T-helper 1 cell treated with Interleukin-12 subunit alpha and Interleukin-12 subunit beta and Interleukin-4 antibody, amounts not matched to agents 30 μg/mL and 1 μg/mL, for 36 hours (primary cell): Measurements from ENCODE around the gene EFHD2.
"Not testable (repeated sequence)": the region's sequence is repeated elsewhere in the genome, so short reads cannot be mapped to it uniquely, and the experiment has no call there.

Experiments used
- H3K27ac Mint-ChIP-seq: one replicate; pipeline ENCODE4 v1.8.0; 2021; ENCODE audit warnings: mild to moderate bottlenecking, mixed read lengths
- H3K27me3 Mint-ChIP-seq: one replicate; pipeline ENCODE4 v1.8.0; 2021; ENCODE audit warnings: low read depth, mixed read lengths
- H3K36me3 Mint-ChIP-seq: one replicate; pipeline ENCODE4 v1.8.0; 2021; ENCODE audit warnings: low read depth, mixed read lengths
- H3K4me1 Mint-ChIP-seq: one replicate; pipeline ENCODE4 v1.8.0; 2021; ENCODE audit warnings: low read depth, mixed read lengths
- H3K4me3 Mint-ChIP-seq: one replicate; pipeline ENCODE4 v1.8.0; 2021; ENCODE audit warnings: mild to moderate bottlenecking, moderate library complexity, mixed read lengths
- H3K9me3 Mint-ChIP-seq: one replicate; pipeline ENCODE4 v1.8.0; 2021; ENCODE audit warnings: mixed read lengths

The EFHD2 gene

GRCh38 chr1:15427280-15427666 lies 17.6 kb downstream of the EFHD2 start:
- Mint-ChIP-seq H3K4me1 (peaks cover 13% of the 10 kb centered on the region), H3K27me3 (no peaks in the 10 kb centered on the region), H3K36me3 (peaks cover 18% of the 10 kb centered on the region), H3K4me3 (no peak overlapping the region), H3K27ac (no peak overlapping the region), H3K9me3 (no peaks in the 10 kb centered on the region)

- H3K27me3 Mint-ChIP-seq, H3K9me3 Mint-ChIP-seq, H3K27ac Mint-ChIP-seq, H3K4me3 Mint-ChIP-seq: not testable (repeated sequence)
- Mint-ChIP-seq H3K36me3 (peaks cover 18% of the 10 kb centered on the region), H3K4me1 (peaks cover 13% of the 10 kb centered on the region)
These were observed 18.6 kb downstream of the EFHD2 start for GRCh38 chr1:15428252-15428651.

- no peaks in the 10 kb centered on the region for H3K9me3 Mint-ChIP-seq
- H3K27ac Mint-ChIP-seq = no peak overlapping the region
- H3K27me3 Mint-ChIP-seq = no peaks in the 10 kb centered on the region
- no peak overlapping the region for H3K4me3 Mint-ChIP-seq
- peaks cover 18% of the 10 kb centered on the region for H3K36me3 Mint-ChIP-seq
- H3K4me1 Mint-ChIP-seq = peaks cover 13% of the 10 kb centered on the region
These were observed 19.2 kb downstream of the EFHD2 start for GRCh38 chr1:15428815-15429435.

GRCh38 chr1:15429701-15430149 lies 20.0 kb downstream of the EFHD2 start:
- no peaks in the 10 kb centered on the region for H3K9me3 Mint-ChIP-seq
- no peak overlapping the region for H3K27ac Mint-ChIP-seq
- peaks cover 18% of the 10 kb centered on the region for H3K36me3 Mint-ChIP-seq

GRCh38 chr1:15430787-15431570 lies 21.3 kb downstream of the EFHD2 start:
- Mint-ChIP-seq H3K27ac (no peak overlapping the region), H3K27me3 (no peaks in the 10 kb centered on the region), H3K9me3 (no peaks in the 10 kb centered on the region), H3K36me3 (peaks cover 17% of the 10 kb centered on the region), H3K4me3 (no peak overlapping the region), H3K4me1 (peaks cover 8% of the 10 kb centered on the region)

More at GRCh38 chr1:15429701-15430149, 20.0 kb downstream of the EFHD2 start:
- peaks cover 10% of the 10 kb centered on the region for H3K4me1 Mint-ChIP-seq
- H3K27me3 Mint-ChIP-seq = no peaks in the 10 kb centered on the region
- no peak overlapping the region for H3K4me3 Mint-ChIP-seq

- Mint-ChIP-seq H3K4me1 (peaks cover 4% of the 10 kb centered on the region), H3K4me3 (no peak overlapping the region), H3K9me3 (no peaks in the 10 kb centered on the region), H3K27ac (no peak overlapping the region), H3K27me3 (no peaks in the 10 kb centered on the region), H3K36me3 (peaks cover 11% of the 10 kb centered on the region)
These were observed 21.9 kb downstream of the EFHD2 start for GRCh38 chr1:15431571-15431948.

GRCh38 chr1:15432324-15432723 lies 22.6 kb downstream of the EFHD2 start:
- H3K36me3 Mint-ChIP-seq = peaks cover 9% of the 10 kb centered on the region
- H3K4me3 Mint-ChIP-seq = no peak overlapping the region
- H3K9me3 Mint-ChIP-seq = no peaks in the 10 kb centered on the region
- H3K4me1 Mint-ChIP-seq = peaks cover 2% of the 10 kb centered on the region
- H3K27ac Mint-ChIP-seq = no peak overlapping the region
- no peaks in the 10 kb centered on the region for H3K27me3 Mint-ChIP-seq

GRCh38 chr1:15433471-15433870 lies 23.8 kb downstream of the EFHD2 start:
- no peak overlapping the region for H3K27ac Mint-ChIP-seq
- H3K36me3 Mint-ChIP-seq = peaks cover 5% of the 10 kb centered on the region
- no peak overlapping the region for H3K4me3 Mint-ChIP-seq
- H3K4me1 Mint-ChIP-seq = peaks cover 2% of the 10 kb centered on the region
- no peaks in the 10 kb centered on the region for H3K27me3 Mint-ChIP-seq
- no peaks in the 10 kb centered on the region for H3K9me3 Mint-ChIP-seq

GRCh38 chr1:15434739-15435138 lies 25.1 kb downstream of the EFHD2 start:
- not testable (repeated sequence) for H3K36me3 Mint-ChIP-seq, H3K27me3 Mint-ChIP-seq, H3K9me3 Mint-ChIP-seq, H3K27ac Mint-ChIP-seq, H3K4me1 Mint-ChIP-seq, H3K4me3 Mint-ChIP-seq

GRCh38 chr1:15435239-15436077 lies 25.8 kb downstream of the EFHD2 start:
- no peak overlapping the region for H3K4me3 Mint-ChIP-seq
- no peaks in the 10 kb centered on the region for H3K9me3 Mint-ChIP-seq
- no peaks in the 10 kb centered on the region for H3K27me3 Mint-ChIP-seq
- H3K4me1 Mint-ChIP-seq = no peaks in the 10 kb centered on the region
- H3K27ac Mint-ChIP-seq = no peak overlapping the region
- no peaks in the 10 kb centered on the region for H3K36me3 Mint-ChIP-seq

GRCh38 chr1:15436881-15437442 lies 27.3 kb downstream of the EFHD2 start:
- Mint-ChIP-seq H3K4me1 (no peaks in the 10 kb centered on the region), H3K9me3 (no peaks in the 10 kb centered on the region), H3K27ac (no peak overlapping the region), H3K4me3 (no peak overlapping the region), H3K27me3 (no peaks in the 10 kb centered on the region), H3K36me3 (no peaks in the 10 kb centered on the region)

- H3K9me3 Mint-ChIP-seq = no peaks in the 10 kb centered on the region
- H3K27me3 Mint-ChIP-seq = no peaks in the 10 kb centered on the region
- H3K4me1 Mint-ChIP-seq = no peaks in the 10 kb centered on the region
- no peak overlapping the region for H3K27ac Mint-ChIP-seq
- no peak overlapping the region for H3K4me3 Mint-ChIP-seq
- H3K36me3 Mint-ChIP-seq = no peaks in the 10 kb centered on the region
These were observed 29.6 kb downstream of the EFHD2 start for GRCh38 chr1:15439325-15439724.

- no peaks in the 10 kb centered on the region for H3K9me3 Mint-ChIP-seq
- H3K36me3 Mint-ChIP-seq = no peaks in the 10 kb centered on the region
- H3K27ac Mint-ChIP-seq = no peak overlapping the region
- H3K4me3 Mint-ChIP-seq = no peak overlapping the region
- H3K27me3 Mint-ChIP-seq = no peaks in the 10 kb centered on the region
- peaks cover 4% of the 10 kb centered on the region for H3K4me1 Mint-ChIP-seq
These were observed 30.7 kb downstream of the EFHD2 start for GRCh38 chr1:15440357-15440756.

- Mint-ChIP-seq H3K4me3 (no peak overlapping the region), H3K27ac (no peak overlapping the region), H3K36me3 (no peaks in the 10 kb centered on the region), H3K27me3 (no peaks in the 10 kb centered on the region), H3K4me1 (peaks cover 9% of the 10 kb centered on the region), H3K9me3 (no peaks in the 10 kb centered on the region)
These were observed 31.6 kb downstream of the EFHD2 start for GRCh38 chr1:15441247-15441646.
